ENCODE data around the gene COP1. TPM values are rescaled to one million over a fixed set of nuclear protein-coding genes. Genes with fewer than 3 reads are reported as not detected.

Gene COP1
- polyA plus RNA-seq, 3 donors = 44.0 to 74.2 (median 68.6) TPM

GRCh38 chr1:176203735-176204134, 3.4 kb downstream of the COP1 start:
- Mint-ChIP-seq H3K4me3 (no peak overlapping the region), H3K36me3 (peaks cover 2% of the 10 kb centered on the region in 2 donors)
- no peak for TF ChIP-seq CTCF (IDR thresholded peaks at IDR 0.05)

GRCh38 chr1:176201568-176201967, 5.5 kb downstream of the COP1 start:
- Histone ChIP-seq H3K79me2 (ENCODE audit: insufficient read depth, low read length) (peaks cover 100% of the 10 kb centered on the region), H3K36me3 (replicated peaks in 1 of 2; ENCODE audit: control insufficient read depth in 1 of 2, insufficient read depth in 2 of 2, low read length in 2 of 2) (no peaks in the 10 kb centered on the region), H3K27me3 (ENCODE audit: control insufficient read depth in 2 of 2, insufficient read depth in 2 of 2, low read length in 2 of 2) (no peaks in the 10 kb centered on the region), H2AFZ (ENCODE audit: insufficient read depth, low read depth, low read length, poor library complexity, severe bottlenecking) (no peak overlapping the region), H3K27ac (ENCODE audit: low read depth in 1 of 2, low read length in 2 of 2) (no peak overlapping the region), H3K9ac (ENCODE audit: insufficient read depth, low read length, poor library complexity, severe bottlenecking) (no peak overlapping the region), H3K4me3 (replicated peaks in 1 of 3; ENCODE audit: low read depth in 2 of 3, low read length in 3 of 3) (no peak overlapping the region), H3K9me3 (replicated peaks in 1 of 2; ENCODE audit: control insufficient read depth in 1 of 2, insufficient read depth in 1 of 2, low read length in 2 of 2) (no peaks in the 10 kb centered on the region), H3K4me1 (ENCODE audit: control insufficient read depth in 1 of 2, insufficient read depth in 2 of 2, low read length in 2 of 2) (peaks cover 16 to 37% of the 10 kb centered on the region in 2 donors), H3K4me2 (replicated peaks; ENCODE audit: extremely low read depth, low read length, poor library complexity, severe bottlenecking) (no peak overlapping the region), H4K20me1 (ENCODE audit: insufficient read depth, low read length) (peaks cover 94% of the 10 kb centered on the region)
- intact Hi-C loops (cut with micrococcal nuclease) = no loop called here
- H3K4me1 Mint-ChIP-seq = peaks cover 65% of the 10 kb centered on the region
- DNase-seq = no peak
- peaks cover 0 to 1% (median 0%) of the 10 kb centered on the region in 3 donors for H3K27me3 Mint-ChIP-seq (ENCODE audit: low read depth in 3 of 3)
- H3K27ac Mint-ChIP-seq = peak overlapping the region in 1 of 7 donors; percentile 42
- H3K36me3 Mint-ChIP-seq = peaks cover 2 to 4% of the 10 kb centered on the region in 2 donors
- TF ChIP-seq CTCF (IDR thresholded peaks at IDR 0.05) = no peak
- no peaks in the 10 kb centered on the region for H3K9me3 Mint-ChIP-seq
- H3K4me3 Mint-ChIP-seq = no peak overlapping the region

More at GRCh38 chr1:176203735-176204134, 3.4 kb downstream of the COP1 start:
- Histone ChIP-seq H3K9ac (ENCODE audit: insufficient read depth, low read length, poor library complexity, severe bottlenecking) (no peak overlapping the region), H3K27me3 (ENCODE audit: control insufficient read depth in 2 of 2, insufficient read depth in 2 of 2, low read length in 2 of 2) (no peaks in the 10 kb centered on the region), H3K4me3 (replicated peaks in 1 of 3; ENCODE audit: low read depth in 2 of 3, low read length in 3 of 3) (no peak overlapping the region), H2AFZ (ENCODE audit: insufficient read depth, low read depth, low read length, poor library complexity, severe bottlenecking) (no peak overlapping the region), H3K9me3 (replicated peaks in 1 of 2; ENCODE audit: control insufficient read depth in 1 of 2, insufficient read depth in 1 of 2, low read length in 2 of 2) (no peaks in the 10 kb centered on the region), H3K27ac (ENCODE audit: low read depth in 1 of 2, low read length in 2 of 2) (peak overlapping the region in 1 of 2 donors; percentile 21), H3K4me1 (ENCODE audit: control insufficient read depth in 1 of 2, insufficient read depth in 2 of 2, low read length in 2 of 2) (peaks cover 22 to 42% of the 10 kb centered on the region in 2 donors), H4K20me1 (ENCODE audit: insufficient read depth, low read length) (peaks cover 74% of the 10 kb centered on the region), H3K36me3 (replicated peaks in 1 of 2; ENCODE audit: control insufficient read depth in 1 of 2, insufficient read depth in 2 of 2, low read length in 2 of 2) (no peaks in the 10 kb centered on the region), H3K4me2 (replicated peaks; ENCODE audit: extremely low read depth, low read length, poor library complexity, severe bottlenecking) (peak overlapping the region; percentile 91), H3K79me2 (ENCODE audit: insufficient read depth, low read length) (peaks cover 96% of the 10 kb centered on the region)
- Mint-ChIP-seq H3K27me3 (ENCODE audit: low read depth in 3 of 3) (peaks cover 0 to 1% (median 0%) of the 10 kb centered on the region in 3 donors), H3K4me1 (peaks cover 59% of the 10 kb centered on the region), H3K27ac (peak overlapping the region in 3 of 7 donors; percentile 29 to 58 (median 45)), H3K9me3 (no peaks in the 10 kb centered on the region)
- intact Hi-C loops (cut with micrococcal nuclease) = no loop called here
- WGBS (ENCODE audit: insufficient coverage) = no CpG with 5 or more reads among the region's 4 CpGs
- no peak for DNase-seq

Measured in CD14-positive monocyte (primary cell).